Hematopoietic multipotent progenitor cell treated with erythropoietin and hydrocortisone succinate and interleukin-3 and kit ligand, for 15 days (in vitro differentiated cells): ENCODE data around the gene DLX1.
A peak's percentile ranks its signal among the peaks of the same experiment; 100 is the strongest.
"Not testable (repeated sequence)": the region's sequence is repeated elsewhere in the genome, so short reads cannot be mapped to it uniquely, and the experiment has no call there.

Experiments
- DNase-seq: peaks from one replicate; pipeline ENCODE4 v3.0.0-alpha.2; 2015; ENCODE audit warnings: low spot score

Gene DLX1

DNA sequence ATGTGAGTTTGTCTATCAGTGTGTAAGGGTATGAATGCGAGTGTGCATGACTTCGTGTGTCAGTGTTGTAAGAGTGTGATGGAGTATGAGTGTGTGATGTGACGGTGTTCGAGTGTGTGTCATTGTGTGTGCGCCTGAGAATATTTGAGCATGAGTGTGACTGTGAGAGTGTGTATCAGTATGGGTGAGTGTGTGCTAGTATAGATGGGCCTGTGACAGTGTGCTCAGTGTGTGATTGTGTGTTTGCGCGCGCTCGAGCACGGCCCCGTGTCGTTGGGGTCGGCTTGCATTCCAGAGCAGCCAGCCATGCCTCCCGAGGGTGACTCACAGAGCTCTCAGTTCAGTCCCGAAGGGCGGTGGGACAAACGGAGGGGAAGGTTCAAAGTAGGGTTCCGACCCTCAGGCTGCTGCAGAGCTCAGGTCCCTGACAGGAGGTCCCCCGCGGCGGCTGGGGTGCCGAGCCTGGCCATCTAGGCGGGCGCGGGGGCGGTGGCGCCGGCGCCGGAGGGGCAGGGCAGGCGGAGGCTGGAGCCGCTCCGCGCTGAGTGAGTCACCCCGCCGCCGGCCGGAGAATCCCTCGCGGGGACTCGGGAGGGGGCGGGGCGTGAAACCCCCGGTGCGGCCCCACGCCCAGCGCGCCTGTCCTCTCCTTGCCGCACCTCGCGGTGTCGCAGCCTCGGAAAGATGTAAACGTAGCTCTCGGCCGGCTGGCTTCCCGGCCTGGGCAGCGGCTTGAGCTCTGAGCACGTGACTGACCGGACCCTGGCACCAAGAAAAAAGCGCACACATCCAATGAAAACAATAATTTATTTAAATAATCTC, 13.6 kb downstream of the DLX1 start:
- DNase-seq: peak; percentile 31

DNA sequence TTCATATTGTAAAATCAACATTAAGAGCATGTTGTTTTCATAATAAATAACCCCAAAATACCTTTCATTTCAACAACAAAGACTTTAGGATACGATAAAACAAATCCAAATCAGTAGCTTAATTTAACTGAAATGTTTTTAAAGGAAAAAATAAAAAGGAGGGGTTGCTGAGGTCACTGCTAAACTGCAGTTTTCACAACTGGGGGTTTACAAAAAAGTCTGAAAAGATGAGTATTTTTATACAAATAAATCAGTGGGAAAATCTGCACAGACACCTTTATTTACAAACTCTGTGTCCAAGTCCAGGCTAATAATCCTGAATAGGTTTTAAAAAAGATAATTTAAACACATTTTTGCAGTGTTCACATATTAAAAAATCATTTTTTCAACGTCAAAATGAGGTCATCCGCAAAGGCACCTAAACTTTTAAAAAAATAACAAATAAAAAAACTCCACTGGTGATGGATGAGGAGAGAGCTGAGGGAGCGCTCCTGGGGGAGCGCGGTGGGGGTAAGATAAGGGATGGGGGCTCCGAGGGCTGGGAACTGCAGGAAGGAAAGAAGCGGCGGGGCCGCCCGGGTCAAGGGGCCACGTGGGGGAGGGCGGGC, 14.3 kb downstream of the DLX1 start:
- no peak for DNase-seq

DNA sequence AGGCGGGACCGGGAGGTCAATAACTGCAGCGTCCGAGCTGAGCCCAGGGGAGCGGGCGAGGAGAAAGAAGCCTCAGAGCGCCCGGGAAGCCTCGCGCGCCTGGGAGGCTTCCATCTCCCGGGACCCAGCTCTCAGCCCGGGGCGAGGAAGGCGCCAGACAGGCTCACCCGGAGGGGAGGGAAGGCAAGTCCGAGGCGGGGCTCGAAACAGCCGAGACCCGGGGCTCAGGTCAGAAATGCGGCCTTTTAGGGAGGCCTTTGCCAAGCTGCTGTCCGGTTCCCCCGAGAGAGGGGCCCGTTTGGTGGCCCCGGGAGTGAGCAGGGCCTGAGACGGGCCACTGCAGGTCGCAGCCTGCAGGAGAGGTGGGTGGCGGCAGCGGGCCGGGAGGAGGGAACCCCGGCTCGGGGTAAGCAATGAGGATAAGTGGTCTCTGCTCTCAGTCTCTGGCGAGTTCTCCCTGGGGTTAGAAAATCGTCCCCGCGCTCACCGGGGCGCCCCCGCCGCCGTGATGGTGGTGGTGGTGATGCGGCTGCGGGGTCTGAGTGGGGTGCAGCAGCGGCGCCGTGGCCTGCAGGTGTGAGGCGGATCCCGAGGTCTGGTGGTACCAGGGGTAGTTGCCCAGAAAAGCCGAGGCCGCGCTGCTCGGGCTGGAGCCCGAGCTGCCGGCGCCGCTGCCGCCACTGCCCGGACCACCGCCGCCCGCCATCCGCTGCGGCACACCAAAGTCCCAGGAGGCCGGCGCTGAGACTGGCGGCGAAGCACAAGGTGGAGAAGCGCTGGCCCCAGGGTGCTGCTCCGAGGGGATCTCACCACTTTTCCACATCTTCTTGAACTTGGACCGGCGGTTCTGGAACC, 15.0 kb downstream of the DLX1 start:
- DNase-seq: no peak

DNA sequence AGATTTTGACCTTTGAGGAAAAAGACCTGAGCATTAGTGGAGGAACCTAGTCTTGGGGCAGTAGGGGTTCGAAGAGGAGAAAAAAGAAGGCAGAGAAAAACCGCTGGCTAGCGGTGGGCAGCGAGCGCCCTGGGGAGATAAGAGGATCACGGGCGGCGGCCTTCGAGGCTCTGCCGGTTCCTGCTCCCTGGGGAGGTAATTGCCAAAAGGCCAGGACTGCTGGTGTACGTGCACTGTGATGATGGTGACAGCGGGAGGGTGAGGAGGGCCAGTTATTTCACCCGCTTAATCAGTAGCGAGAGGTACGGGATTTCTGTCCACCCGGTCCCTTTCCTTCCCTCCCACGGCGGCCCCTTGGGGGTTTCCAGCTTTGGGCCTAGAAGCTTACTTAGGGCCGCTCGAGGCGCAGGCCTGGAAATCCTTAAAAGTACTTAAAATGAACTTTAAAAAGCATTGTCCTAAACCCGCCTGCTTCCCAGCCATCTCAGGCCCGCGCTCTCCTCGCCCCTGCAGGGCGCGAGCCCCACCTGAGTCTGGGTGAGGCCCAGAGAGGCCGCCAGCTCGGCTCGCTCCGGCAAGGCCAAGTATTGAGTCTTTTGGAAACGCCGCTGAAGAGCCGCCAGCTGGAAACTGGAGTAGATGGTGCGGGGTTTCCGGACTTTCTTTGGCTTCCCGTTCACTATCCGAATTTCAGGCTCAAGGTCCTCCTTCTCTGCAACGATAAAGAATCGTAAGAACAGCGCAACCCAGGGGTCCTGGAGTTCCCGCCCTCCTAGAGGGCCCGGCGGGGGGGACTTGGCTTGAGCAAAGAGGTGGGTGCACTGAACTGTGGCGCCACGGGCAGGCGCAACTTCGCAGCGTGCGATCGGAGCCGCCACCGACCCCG, 15.9 kb downstream of the DLX1 start:
- DNase-seq: no peak

DNA sequence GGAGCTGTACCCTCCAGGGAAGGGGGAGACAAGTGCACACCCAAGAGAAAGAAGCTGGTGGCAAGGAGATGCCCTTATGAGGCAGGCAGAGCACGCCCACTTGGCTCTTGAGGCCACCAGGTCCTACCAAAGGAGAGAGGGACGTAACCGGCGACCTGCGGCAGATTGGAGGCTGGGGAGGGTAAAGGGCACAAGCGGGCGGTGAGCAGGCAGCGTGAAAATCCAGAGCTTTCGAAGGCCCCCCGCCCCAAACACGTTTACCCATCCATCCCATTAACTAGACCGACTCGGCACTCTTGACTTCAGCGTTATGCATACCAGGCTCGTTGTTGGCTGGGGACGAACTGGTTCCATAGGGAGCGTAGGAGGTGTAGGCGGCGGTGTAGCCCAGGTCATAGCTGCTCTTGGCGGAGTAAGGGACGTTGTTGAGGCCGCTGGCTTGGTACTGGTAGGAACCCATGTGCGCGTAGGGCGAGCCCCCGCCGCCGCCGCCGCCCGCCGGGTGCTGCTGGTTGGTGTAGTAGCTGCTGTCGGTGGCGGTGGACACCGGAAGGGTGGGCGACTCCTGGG, 16.6 kb downstream of the DLX1 start:
- DNase-seq: no peak

DNA sequence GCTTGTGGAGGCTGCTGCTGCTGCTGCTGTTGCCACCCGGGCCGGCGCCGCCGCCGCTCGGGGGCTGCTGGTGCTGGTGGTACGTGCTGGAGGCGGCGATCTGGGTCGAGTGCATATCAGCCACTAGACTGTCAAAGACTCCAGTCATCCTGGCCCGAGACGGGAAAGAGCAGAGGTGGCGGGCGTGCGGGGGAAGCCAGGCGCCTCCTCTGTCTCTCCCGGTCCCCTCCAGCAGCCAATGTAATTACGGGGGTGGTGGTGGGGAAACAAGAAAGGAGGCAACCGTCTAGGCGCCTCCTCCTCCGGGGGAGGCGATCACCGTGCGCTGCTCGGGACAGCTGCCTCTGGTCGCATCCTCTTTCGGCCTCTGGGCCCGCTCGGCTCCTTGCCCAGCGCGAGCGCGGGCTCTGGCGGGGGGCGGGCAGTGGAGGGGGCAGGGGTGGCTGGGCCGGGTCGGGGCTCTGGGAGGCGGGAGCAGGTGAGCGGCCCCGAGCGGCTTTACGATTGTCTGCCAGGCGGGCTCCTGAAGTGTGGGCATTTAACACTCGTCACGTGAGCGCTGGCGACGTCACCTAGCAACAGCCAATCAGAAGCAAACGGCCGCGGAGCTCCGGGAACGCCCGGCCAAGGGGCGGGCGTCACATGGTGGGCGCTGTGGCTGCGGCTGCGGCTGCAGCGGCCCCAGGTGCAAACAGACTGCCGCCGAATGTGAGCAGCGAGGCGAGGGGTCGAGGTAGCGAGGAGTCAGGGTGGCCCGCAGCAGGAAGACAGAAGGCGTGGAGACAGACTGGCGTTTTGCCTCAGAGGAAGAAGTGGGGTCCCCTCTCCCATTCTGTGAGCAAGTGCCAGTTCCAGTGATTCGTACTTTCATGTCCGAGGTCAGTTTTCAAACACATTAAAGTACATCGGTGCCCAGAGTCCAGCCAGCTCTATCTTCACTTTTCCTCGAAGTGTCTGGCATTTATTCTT, 17.4 kb downstream of the DLX1 start, which contains the start of gene DLX2:
DLX2 (minus strand) TSS at position 510 of the 969 bp plus-strand sequence; CDS start at position 148, 362 bp downstream.
- peak; percentile 86 for DNase-seq

DNA sequence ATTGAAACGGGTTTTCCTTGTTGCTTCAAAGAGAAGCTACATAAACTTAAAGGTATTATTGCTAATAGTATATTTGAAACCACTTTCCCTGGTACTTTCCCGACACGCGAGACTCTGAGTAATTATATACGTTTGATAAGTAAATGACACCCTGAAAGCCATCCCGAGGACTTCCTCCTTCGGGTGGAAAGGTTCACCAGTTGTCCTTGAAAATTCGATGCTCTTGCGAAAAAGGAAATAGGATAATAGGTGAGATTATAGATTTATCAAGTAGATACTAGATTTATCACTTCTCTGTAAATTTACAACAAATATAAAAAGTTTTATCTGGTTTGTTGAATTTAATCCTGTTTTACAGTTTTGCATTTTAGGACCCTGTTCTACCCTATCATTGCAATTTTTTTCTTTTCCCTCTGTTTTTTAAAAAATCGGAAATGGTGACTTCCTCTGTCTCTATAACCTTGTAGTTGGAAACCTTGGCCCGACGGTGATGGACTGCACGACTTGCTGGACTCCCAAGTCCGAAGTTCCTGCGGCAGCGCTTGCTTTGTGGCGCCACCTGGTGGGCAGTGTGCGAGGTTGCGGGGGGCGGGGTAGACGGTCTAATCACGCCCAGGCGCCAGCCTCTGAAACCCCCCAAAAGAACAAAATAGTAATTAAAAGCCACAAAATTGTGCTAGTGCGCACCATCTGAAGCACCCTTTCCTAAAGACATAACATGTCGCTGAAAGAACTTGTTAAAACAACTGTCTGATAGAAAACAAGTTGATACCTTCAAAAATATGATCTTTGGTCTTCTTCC, 18.4 kb downstream of the DLX1 start:
- peak; percentile 79 for DNase-seq

DNA sequence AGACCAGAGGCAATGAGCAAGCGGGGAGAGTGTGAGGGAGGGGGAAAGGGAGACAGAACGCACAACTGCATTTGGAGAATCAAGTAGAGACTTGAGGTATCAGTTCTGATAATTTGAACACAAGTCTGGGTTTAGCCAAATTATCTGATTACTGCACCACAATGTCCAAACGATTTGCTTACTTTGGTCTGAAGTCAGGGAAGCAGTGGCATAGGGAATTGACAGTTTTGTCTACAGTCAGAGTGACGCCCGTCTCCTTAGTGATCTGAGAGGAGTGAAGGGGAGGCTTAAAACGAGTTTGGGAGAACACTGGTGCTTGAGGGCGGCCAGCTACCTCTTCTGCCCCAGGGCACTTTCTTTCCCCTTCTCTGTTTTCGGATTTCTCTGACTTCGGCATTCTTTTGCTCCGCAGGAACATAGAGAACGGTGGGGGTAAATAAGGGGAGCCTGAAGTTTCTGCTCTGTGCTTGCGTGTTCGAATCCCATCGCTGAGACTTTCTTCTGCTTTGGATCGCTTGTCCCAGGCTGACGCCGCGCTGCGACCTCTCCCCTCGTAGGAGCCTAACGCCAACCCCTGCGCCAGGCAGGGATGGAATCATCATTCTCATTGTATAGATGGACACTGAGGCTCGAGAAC, 20.3 kb downstream of the DLX1 start:
- DNase-seq: no peak

DNA sequence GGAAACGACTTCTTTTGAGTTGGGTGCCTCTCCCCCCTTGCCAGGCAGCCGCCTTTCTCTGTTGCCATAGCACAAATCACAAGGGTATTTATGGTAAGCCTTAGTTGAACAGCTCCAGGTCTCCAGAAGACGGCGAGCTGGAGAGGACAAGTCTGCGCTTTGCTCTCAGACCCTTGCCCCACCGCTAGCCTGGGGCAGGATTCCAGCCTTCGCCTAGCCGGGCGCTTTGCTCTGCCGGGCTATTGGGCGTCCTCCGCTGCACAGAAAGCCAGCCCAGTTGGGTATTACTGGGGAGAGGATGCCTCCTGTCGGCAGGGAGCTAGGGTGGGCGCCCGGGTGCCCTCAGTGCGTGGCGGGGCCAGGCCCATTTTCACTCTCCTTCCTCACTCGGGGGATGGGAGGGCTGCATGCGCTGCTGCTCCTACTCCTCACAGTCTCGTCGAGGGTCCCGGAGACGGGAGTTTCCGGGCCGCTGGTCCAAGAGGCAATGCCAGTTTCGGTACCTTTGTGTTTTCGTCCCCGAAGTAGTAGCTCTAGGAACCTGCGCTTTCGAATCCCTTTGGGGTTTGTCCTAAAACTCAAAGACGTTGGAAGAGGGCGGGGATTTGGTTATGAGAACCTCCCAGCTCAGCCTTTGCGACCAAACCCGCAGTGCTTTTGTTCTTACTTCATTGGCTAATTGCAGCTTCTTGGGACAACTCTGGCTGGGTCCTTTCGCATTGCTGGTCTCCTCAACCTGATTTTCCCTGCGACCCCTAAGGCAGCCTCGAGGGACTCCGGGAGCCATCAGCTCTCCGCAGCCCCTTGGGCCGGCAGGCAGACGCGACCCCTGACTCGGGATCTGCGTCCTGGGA, 21.0 kb downstream of the DLX1 start:
- peak; percentile 49 for DNase-seq

DNA sequence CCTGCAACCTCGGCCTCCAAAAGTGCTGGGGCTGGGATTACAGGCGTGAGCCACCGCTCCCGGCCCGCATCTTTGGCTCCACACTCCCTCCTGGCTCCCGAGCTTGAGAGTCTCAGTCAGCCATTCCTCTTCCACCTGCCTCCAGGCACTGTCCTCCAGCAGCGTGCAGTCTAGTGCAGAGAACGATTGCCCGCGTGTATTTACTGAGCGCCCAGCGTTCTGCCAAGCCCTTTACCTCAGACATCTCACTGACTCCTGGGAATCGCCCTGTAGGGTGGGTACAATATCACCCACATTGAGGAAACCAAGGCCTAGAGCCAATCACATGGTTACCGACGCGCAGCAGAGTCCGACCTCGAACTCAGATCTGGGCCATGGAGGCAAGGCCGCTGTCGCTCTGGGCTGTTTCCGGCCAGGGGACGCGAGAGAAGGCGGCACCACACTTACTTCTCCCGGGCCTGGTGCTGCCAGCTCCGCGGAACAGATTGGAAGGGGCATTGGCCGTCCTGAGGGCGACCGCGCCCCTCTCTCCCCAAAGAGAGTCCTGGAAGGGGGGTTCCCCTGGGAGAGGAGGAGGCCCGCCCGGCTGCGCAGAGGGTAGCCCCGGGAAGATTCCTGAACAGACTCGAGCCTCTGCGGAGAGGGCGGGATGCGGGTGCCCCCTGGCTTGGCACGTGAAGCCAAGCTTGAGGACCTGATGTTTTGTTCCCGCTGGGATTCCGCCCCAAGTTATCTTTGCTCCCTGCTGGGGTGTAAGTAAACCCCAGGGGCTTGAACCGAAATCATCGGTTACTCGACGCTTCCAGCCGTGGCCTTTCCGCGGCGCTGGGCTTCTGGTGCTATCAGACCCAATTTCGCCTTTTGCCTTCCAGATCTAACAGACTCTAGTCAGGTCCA, 22.6 kb downstream of the DLX1 start:
- DNase-seq: no peak

DNA sequence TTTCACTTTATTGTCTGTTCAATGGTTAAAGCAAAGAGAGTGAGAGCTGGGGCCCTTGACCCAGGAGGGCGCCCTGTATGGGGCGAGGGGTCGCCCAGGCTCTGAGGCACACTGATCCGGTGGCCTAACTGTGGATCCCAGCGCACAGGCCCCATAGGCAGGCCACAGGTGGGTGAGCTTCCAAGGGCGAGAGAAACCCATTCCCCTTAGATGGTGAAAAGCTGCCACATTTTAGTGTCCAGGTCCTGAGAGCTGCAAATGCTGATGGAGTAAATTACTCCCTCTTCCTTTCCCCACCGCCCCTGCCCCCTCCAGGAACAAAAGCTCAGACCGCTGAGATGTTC, 23.3 kb downstream of the DLX1 start:
- DNase-seq: no peak

DNA sequence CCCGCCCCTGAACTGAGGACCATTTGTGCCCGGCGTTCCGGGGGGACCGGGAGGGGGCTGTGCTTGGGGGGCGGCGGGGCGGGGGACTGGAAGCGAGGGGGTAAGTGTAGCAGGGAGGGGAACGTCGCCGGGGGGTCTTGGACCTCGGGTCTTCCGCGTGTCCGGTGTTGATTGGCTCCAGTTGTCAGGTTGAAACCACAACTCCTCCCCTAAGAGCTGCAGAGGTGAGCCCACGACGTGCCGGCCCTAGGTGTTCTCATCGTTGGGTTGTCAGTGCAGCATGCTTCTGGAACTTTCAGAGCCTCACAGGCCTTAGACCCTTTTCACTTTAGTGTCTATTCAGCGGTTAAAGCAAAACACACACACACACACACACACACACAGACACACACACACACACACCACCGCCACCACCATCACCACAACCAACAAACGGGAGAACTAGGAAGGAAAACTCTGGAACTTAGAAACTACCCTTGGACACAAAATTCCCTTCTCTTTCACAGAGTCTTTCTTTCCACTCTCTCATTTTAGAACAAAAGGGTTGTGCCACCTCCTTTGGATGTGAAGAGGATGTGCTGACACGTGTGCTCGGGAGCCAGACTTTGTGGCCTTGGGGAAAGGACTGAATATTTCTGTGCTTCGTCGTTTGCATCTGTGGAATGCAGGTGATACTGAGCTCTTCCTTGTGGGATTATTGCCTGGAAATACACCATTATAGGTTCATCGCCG, 24.1 kb downstream of the DLX1 start:
- DNase-seq: no peak

DNA sequence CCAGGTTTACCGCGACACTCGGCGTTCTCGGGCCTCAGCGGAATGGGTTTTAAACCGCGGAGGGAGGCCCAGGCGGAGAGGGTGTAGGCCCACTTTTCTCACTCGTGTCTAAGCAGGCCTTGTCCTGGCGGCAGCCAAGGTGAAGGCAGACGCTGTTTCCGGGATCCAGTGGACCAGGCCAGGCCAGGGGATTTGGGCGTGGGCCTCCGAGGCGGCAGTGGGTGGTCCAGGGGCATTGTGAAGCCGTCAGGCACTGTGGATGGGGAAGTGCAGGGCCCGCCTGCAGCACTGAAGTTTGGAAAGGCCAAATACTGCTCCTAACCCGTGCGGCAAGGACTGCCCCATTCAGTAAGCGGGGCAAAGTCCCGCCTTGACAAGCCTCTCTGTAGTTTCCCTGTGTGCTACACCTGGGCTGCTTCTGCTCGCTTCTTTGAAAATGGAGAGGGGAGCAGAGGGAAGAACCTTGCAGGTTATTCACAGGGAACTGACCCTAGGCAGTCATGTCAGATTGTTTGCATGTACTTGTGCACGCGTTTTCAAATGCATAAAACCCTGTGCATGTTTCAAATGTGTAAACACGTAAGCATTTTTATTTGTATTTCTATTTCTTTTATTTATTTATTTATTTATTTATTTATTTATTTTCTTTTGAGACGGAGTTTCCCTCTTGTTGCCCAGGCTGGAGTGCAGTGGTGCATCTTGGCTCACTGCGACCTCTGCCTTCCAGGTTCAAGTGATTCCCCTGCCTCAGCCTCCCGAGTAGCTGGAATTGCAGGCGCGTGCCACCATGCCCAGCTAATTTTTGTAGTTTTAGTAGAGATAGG, 24.9 kb downstream of the DLX1 start:
- no peak for DNase-seq

DNA sequence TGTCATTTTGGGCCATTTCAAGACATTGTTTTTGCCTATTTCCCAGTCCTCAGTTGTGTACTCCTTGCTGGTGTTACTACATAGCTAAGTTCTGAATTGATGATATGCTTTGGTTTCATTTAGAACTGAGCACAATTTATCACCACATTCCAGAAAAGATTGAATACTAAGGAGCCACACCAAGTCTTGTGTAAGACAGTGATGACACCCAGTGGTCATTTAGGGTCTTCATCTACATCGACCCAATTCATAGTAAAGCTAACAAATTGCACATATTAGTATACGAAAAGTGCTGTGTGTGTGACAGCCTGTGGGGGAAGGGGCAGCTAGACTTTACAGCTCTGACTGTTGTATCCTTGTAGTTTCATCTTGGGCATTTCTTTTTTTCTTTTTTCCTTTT, 28.3 kb downstream of the DLX1 start:
- no peak for DNase-seq

DNA sequence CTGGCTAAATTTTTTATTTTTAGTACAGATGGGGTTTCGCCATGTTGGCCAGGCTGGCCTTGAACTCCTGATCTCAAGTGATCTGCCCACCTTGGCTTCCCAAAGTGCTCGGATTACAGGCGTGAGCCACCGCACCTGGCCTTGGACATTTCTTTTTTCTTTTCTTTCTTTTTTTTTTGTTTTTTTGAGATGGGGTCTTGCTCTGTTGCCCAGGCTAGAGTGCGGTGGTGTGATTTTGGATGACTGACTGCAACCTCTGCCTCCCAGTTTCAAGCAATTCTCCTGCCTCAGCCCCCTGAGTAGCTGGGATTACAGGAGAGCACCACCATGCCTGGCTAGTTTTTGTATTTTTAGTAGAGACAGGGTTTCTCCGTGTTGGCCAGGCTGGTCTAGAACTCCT, 28.9 kb downstream of the DLX1 start:
- not testable (repeated sequence) for DNase-seq
